Neuronal stem cell (in vitro differentiated cells): ENCODE data around the gene CCDC85C.

Experiments used
- DNase-seq: peaks from one replicate; pipeline ENCODE4 v3.0.0-alpha.2; 2013; ENCODE audit warnings: low spot score
- H2AFZ ChIP-seq: one replicate; pipeline ENCODE4 v1.6.1; 2013; ENCODE audit warnings: mild to moderate bottlenecking, low read length, inconsistent platforms
- H2AK5ac ChIP-seq: 2 replicates; pipeline ENCODE4 v1.6.1; 2013; ENCODE audit warnings: low read depth, mild to moderate bottlenecking, inconsistent platforms, low read length, moderate library complexity, mixed read lengths
- H2BK120ac ChIP-seq: 2 replicates; pipeline ENCODE4 v1.6.1; 2013; ENCODE audit warnings: low read depth, mild to moderate bottlenecking, inconsistent platforms, low read length, moderate library complexity, mixed read lengths
- H2BK12ac ChIP-seq: one replicate; pipeline ENCODE4 v1.6.1; 2013; ENCODE audit warnings: low read length, inconsistent platforms
- H2BK15ac ChIP-seq: 2 replicates; pipeline ENCODE4 v1.6.1; 2013; ENCODE audit warnings: mild to moderate bottlenecking, low read length, inconsistent platforms, mixed read lengths
- H2BK5ac ChIP-seq: one replicate; pipeline ENCODE4 v1.6.1; 2013; ENCODE audit warnings: inconsistent platforms, mild to moderate bottlenecking, low read length, moderate library complexity
- H3K14ac ChIP-seq: one replicate; pipeline ENCODE4 v1.6.1; 2013; ENCODE audit warnings: low read length, inconsistent platforms
- H3K18ac ChIP-seq: 2 replicates; pipeline ENCODE4 v1.6.1; 2013; ENCODE audit warnings: low read length, inconsistent platforms
- H3K23ac ChIP-seq: 2 replicates; pipeline ENCODE4 v1.6.1; 2013; ENCODE audit warnings: low read depth, mild to moderate bottlenecking, mixed read lengths, low read length, inconsistent platforms; ENCODE audit not compliant: poor library complexity
- H3K27ac ChIP-seq: replicated peaks from 3 replicates; pipeline ENCODE4 v1.5.1; 2013; ENCODE audit warnings: low read length, inconsistent platforms
- H3K27me3 ChIP-seq, 3 experiments: 2 replicates each; pipeline ENCODE4 v1.6.1; 2013; ENCODE audit warnings: low read length in 3 of 3, mild to moderate bottlenecking in 2 of 3, inconsistent platforms in 1 of 3, low read depth in 1 of 3, mixed read lengths in 1 of 3, moderate library complexity in 1 of 3; ENCODE audit not compliant: control insufficient read depth in 3 of 3, insufficient read depth in 3 of 3
- H3K36me3 ChIP-seq, 2 donors: replicated peaks in 1 of 2; 2 replicates each; pipeline ENCODE4 v1.6.1; 2013; ENCODE audit warnings: low read length in 2 of 2; ENCODE audit not compliant: control insufficient read depth in 2 of 2, insufficient read depth in 2 of 2
- H3K4ac ChIP-seq: 2 replicates; pipeline ENCODE4 v1.6.1; 2013; ENCODE audit warnings: inconsistent platforms, mild to moderate bottlenecking, low read length, moderate library complexity
- H3K4me1 ChIP-seq, 2 donors: 1 replicate in 1 of 2; 2 replicates in 1 of 2; pipeline ENCODE4 v1.6.1; 2013; ENCODE audit warnings: low read length in 2 of 2, low read depth in 1 of 2; ENCODE audit not compliant: control insufficient read depth in 2 of 2, insufficient read depth in 1 of 2
- H3K4me2 ChIP-seq: one replicate; pipeline ENCODE4 v1.6.1; 2013; ENCODE audit warnings: mild to moderate bottlenecking, low read length, inconsistent platforms; ENCODE audit not compliant: insufficient read depth, poor library complexity, severe bottlenecking
- H3K4me3 ChIP-seq, 2 donors: 2 replicates each; pipeline ENCODE4 v1.5.1; 2013; ENCODE audit warnings: low read length in 2 of 2, mild to moderate bottlenecking in 2 of 2, inconsistent platforms in 1 of 2, moderate library complexity in 1 of 2
- H3K79me1 ChIP-seq: one replicate; pipeline ENCODE4 v1.6.1; 2013; ENCODE audit warnings: low read depth, mild to moderate bottlenecking, inconsistent platforms, low read length, moderate library complexity
- H3K9ac ChIP-seq: one replicate; pipeline ENCODE4 v1.6.1; 2013; ENCODE audit warnings: mild to moderate bottlenecking, low read depth, low read length, inconsistent platforms; ENCODE audit not compliant: poor library complexity
- H3K9me3 ChIP-seq, 2 donors: replicated peaks in 1 of 2; 2 replicates each; pipeline versions ENCODE3 to v1.6.1; 2013; ENCODE audit warnings: low read length in 2 of 2, mild to moderate bottlenecking in 2 of 2, inconsistent platforms in 1 of 2, low read depth in 1 of 2, mixed read lengths in 1 of 2, moderate library complexity in 1 of 2; ENCODE audit not compliant: control insufficient read depth in 2 of 2, insufficient read depth in 1 of 2
- H4K8ac ChIP-seq: one replicate; pipeline ENCODE4 v1.6.1; 2013; ENCODE audit warnings: low read depth, mild to moderate bottlenecking, inconsistent platforms, low read length, moderate library complexity
- H4K91ac ChIP-seq: one replicate; pipeline ENCODE4 v1.6.1; 2013; ENCODE audit warnings: low read length, low read depth, mild to moderate bottlenecking, inconsistent platforms; ENCODE audit not compliant: poor library complexity
- WGBS, 2 donors: extraction: QIAGEN DNeasy Blood & Tissue Kit; methylation state at CpG; one replicate each; pipeline ENCODE4 v1.1.7; 2013; ENCODE audit warnings: missing lambda C conversion rate in 2 of 2, mixed read lengths in 1 of 2; ENCODE audit not compliant: insufficient read length in 2 of 2, insufficient replicate concordance in 1 of 2; ENCODE audit errors: extremely low coverage in 2 of 2; 5-methylcytosine and 5-hydroxymethylcytosine counted together

CCDC85C gene

GRCh38 chr14:99627100-99627499 lies 23.1 kb upstream of the CCDC85C start:
- Histone ChIP-seq H3K4me2 (no peak overlapping the region), H3K9ac (no peak overlapping the region), H3K14ac (no peak overlapping the region), H3K23ac (no peak overlapping the region), H3K9me3 (no peaks in the 10 kb centered on the region), H2BK120ac (no peak overlapping the region), H2BK12ac (no peak overlapping the region), H3K27me3 (no peaks in the 10 kb centered on the region), H3K4me3 (no peak overlapping the region), H4K8ac (no peak overlapping the region), H3K36me3 (no peaks in the 10 kb centered on the region), H3K4ac (no peak overlapping the region), H2AFZ (no peak overlapping the region), H3K18ac (no peak overlapping the region), H3K4me1 (peaks cover 7 to 14% of the 10 kb centered on the region in 2 donors), H2BK15ac (peak overlapping the region; percentile 8), H2AK5ac (no peak overlapping the region), H4K91ac (no peak overlapping the region), H3K79me1 (no peaks in the 10 kb centered on the region), H3K27ac (no peak overlapping the region), H2BK5ac (no peak overlapping the region)
- DNase-seq: no peak
- WGBS, 2 donors: no CpG with 5 or more reads among the region's 2 CpGs

GRCh38 chr14:99626041-99626648 lies 22.1 kb upstream of the CCDC85C start:
- peak overlapping the region; percentile 26 for H2BK12ac ChIP-seq
- no peaks in the 10 kb centered on the region for H3K79me1 ChIP-seq
- no CpG with 5 or more reads among the region's 11 CpGs for WGBS, 2 donors
- no peaks in the 10 kb centered on the region for H3K36me3 ChIP-seq
- no peak overlapping the region for H2BK5ac ChIP-seq
- no peak overlapping the region for H4K8ac ChIP-seq
- peak overlapping the region; percentile 8 for H3K23ac ChIP-seq
- DNase-seq: no peak
- no peaks in the 10 kb centered on the region for H3K27me3 ChIP-seq
- H3K4me1 ChIP-seq: peaks cover 7 to 14% of the 10 kb centered on the region in 2 donors
- no peak overlapping the region for H3K9ac ChIP-seq
- H4K91ac ChIP-seq: no peak overlapping the region
- H2AK5ac ChIP-seq: peak overlapping the region; percentile 76
- H3K27ac ChIP-seq: no peak overlapping the region
- no peak overlapping the region for H3K14ac ChIP-seq
- no peaks in the 10 kb centered on the region for H3K9me3 ChIP-seq
- H3K18ac ChIP-seq: peak overlapping the region; percentile 60
- H2AFZ ChIP-seq: no peak overlapping the region
- H2BK15ac ChIP-seq: peak overlapping the region; percentile 45
- no peak overlapping the region for H3K4ac ChIP-seq
- H3K4me3 ChIP-seq: no peak overlapping the region
- no peak overlapping the region for H2BK120ac ChIP-seq
- no peak overlapping the region for H3K4me2 ChIP-seq

GRCh38 chr14:99625476-99625875 lies 21.5 kb upstream of the CCDC85C start:
- Histone ChIP-seq H3K18ac (no peak overlapping the region), H2AK5ac (no peak overlapping the region), H3K79me1 (no peaks in the 10 kb centered on the region), H3K36me3 (no peaks in the 10 kb centered on the region), H3K9ac (no peak overlapping the region), H3K4me1 (peaks cover 8 to 18% of the 10 kb centered on the region in 2 donors), H3K9me3 (no peaks in the 10 kb centered on the region), H2BK15ac (no peak overlapping the region), H3K14ac (no peak overlapping the region), H3K27me3 (no peaks in the 10 kb centered on the region), H2BK120ac (no peak overlapping the region), H2AFZ (no peak overlapping the region), H3K27ac (no peak overlapping the region), H4K8ac (no peak overlapping the region), H2BK5ac (no peak overlapping the region), H3K23ac (peak overlapping the region; percentile 8), H2BK12ac (no peak overlapping the region), H3K4me2 (no peak overlapping the region), H3K4ac (no peak overlapping the region), H3K4me3 (no peak overlapping the region), H4K91ac (no peak overlapping the region)
- DNase-seq: no peak
- WGBS, 2 donors: no CpG with 5 or more reads among the region's 3 CpGs

GRCh38 chr14:99624971-99625370 lies 21.0 kb upstream of the CCDC85C start:
- no peak overlapping the region for H4K91ac ChIP-seq
- H3K4me1 ChIP-seq: peaks cover 14 to 23% of the 10 kb centered on the region in 2 donors
- peak overlapping the region; percentile 75 for H3K23ac ChIP-seq
- no peak overlapping the region for H3K9ac ChIP-seq
- H3K4ac ChIP-seq: no peak overlapping the region
- peak overlapping the region; percentile 67 for H3K14ac ChIP-seq
- H2AK5ac ChIP-seq: no peak overlapping the region
- WGBS, 2 donors: no CpG with 5 or more reads among the region's 13 CpGs
- no peak overlapping the region for H4K8ac ChIP-seq
- no peaks in the 10 kb centered on the region for H3K27me3 ChIP-seq
- no peak overlapping the region for H3K27ac ChIP-seq
- no peaks in the 10 kb centered on the region for H3K9me3 ChIP-seq
- peak overlapping the region; percentile 67 for H3K18ac ChIP-seq
- H3K4me3 ChIP-seq: no peak overlapping the region
- H2BK5ac ChIP-seq: no peak overlapping the region
- H3K36me3 ChIP-seq: no peaks in the 10 kb centered on the region
- no peak overlapping the region for H2AFZ ChIP-seq
- H2BK12ac ChIP-seq: no peak overlapping the region
- no peak overlapping the region for H2BK15ac ChIP-seq
- H2BK120ac ChIP-seq: no peak overlapping the region
- no peak overlapping the region for H3K4me2 ChIP-seq
- H3K79me1 ChIP-seq: no peaks in the 10 kb centered on the region
- no peak for DNase-seq
